Caco-2 (cell line): ENCODE data around the gene P2RX1. TPM values are rescaled to one million over a fixed set of nuclear protein-coding genes. Genes with fewer than 3 reads are reported as not detected.

Experiments
- BruUV-seq: library from RNA; stranded (reverse); fragments of 400-500 nt; replicated peaks from 2 replicates; lab custom pipeline; 2021; lab: Mats Ljungman, UMichigan
- CTCF ChIA-PET: fragments of 300-600 bp; sonication (Branson Sonifier 250); formaldehyde crosslinking; loops from one replicate; lab custom pipeline; 2022; ENCODE audit warnings: antibody characterized with exemption; lab: Charles Lee
- POLR2A ChIA-PET: fragments of 300-600 bp; sonication (Branson Sonifier 250); formaldehyde crosslinking; loops from one replicate; lab custom pipeline; 2022; ENCODE audit warnings: antibody characterized with exemption; lab: Charles Lee
- DNase-seq, 2 experiments: peaks; one replicate each; pipeline versions ENCODE4 v3.0.0 to v3.0.0-alpha.2; 2020 to 2022
- H3K27me3 ChIP-seq: replicated peaks from 2 replicates; pipeline ENCODE4 v1.6.0; 2011; ENCODE audit warnings: low read length; ENCODE audit not compliant: control insufficient read depth, insufficient read depth
- H3K36me3 ChIP-seq: 2 replicates; pipeline ENCODE4 v1.5.1; 2011; ENCODE audit warnings: low read length; ENCODE audit not compliant: control insufficient read depth, insufficient read depth
- H3K4me1 ChIP-seq: fragments of 250-450 bp; sonication (Bioruptor Pico); 2 replicates; pipeline ENCODE4 v1.5.1; 2020; ENCODE audit warnings: mild to moderate bottlenecking
- H3K4me3 ChIP-seq: 2 replicates; pipeline ENCODE4 v1.5.1; 2011; ENCODE audit warnings: low read depth, mild to moderate bottlenecking, control low read depth, low read length
- H3K9me3 ChIP-seq: fragments of 250-450 bp; sonication (Bioruptor Pico); 2 replicates; pipeline ENCODE4 v1.5.1; 2020; ENCODE audit warnings: mild to moderate bottlenecking, moderate library complexity
- H3K27ac Mint-ChIP-seq: one replicate; pipeline ENCODE4 v1.8.0; 2022; ENCODE audit warnings: mixed read lengths; ENCODE audit not compliant: unreplicated experiment
- H3K27me3 Mint-ChIP-seq: one replicate; pipeline ENCODE4 v1.8.0; 2022; ENCODE audit warnings: mixed read lengths; ENCODE audit not compliant: insufficient read depth, unreplicated experiment
- H3K36me3 Mint-ChIP-seq: one replicate; pipeline ENCODE4 v1.8.0; 2022; ENCODE audit warnings: mild to moderate bottlenecking, mixed read lengths; ENCODE audit not compliant: insufficient read depth, unreplicated experiment
- H3K4me1 Mint-ChIP-seq: one replicate; pipeline ENCODE4 v1.8.0; 2022; ENCODE audit warnings: low read depth, mixed read lengths; ENCODE audit not compliant: unreplicated experiment
- H3K4me3 Mint-ChIP-seq: one replicate; pipeline ENCODE4 v1.8.0; 2022; ENCODE audit warnings: mild to moderate bottlenecking, moderate library complexity, mixed read lengths; ENCODE audit not compliant: unreplicated experiment
- H3K9me3 Mint-ChIP-seq: one replicate; pipeline ENCODE4 v1.8.0; 2022; ENCODE audit warnings: mixed read lengths; ENCODE audit not compliant: unreplicated experiment
- CTCF ChIP-seq, 2 experiments: fragments of 200-600 bp in 1 of 2; IDR thresholded peaks; 1 replicate in 1 of 2; 2 replicates in 1 of 2; pipeline versions ENCODE4 v1.5.1 to v1.8.0; 2011 to 2022; ENCODE audit warnings: antibody characterized with exemption in 1 of 2, control low read depth in 1 of 2, inconsistent platforms in 1 of 2, low read depth in 1 of 2, low read length in 1 of 2, mild to moderate bottlenecking in 1 of 2, moderate library complexity in 1 of 2; ENCODE audit not compliant: insufficient read depth in 1 of 2, severe bottlenecking in 1 of 2, unreplicated experiment in 1 of 2
- intact Hi-C: fragments of 100-400 bp; cut with micrococcal nuclease; formaldehyde crosslinking; loops from one replicate; pipeline ENCODE4 v1.10.0; 2022; ENCODE audit not compliant: unreplicated experiment
- total RNA-seq: library from RNA; stranded (reverse); gene quantifications from 2 replicates; pipeline ENCODE4 v1.2.3, GENCODE V29; 2022

P2RX1 gene
- total RNA-seq, 1 experiment from 2014 or later, result 0.23 TPM

GRCh38 chr17:3919123-3919624 is 2.9 kb upstream of the P2RX1 start:
- Histone ChIP-seq H3K27me3 (no peaks in the 10 kb centered on the region), H3K36me3 (no peaks in the 10 kb centered on the region), H3K9me3 (no peaks in the 10 kb centered on the region), H3K4me3 (no peak overlapping the region), H3K4me1 (no peaks in the 10 kb centered on the region)
- TF ChIP-seq CTCF (IDR thresholded peaks at IDR 0.05; ENCODE audit: insufficient read depth in 1 of 2, low read depth in 1 of 2, low read length in 1 of 2, severe bottlenecking in 1 of 2, unreplicated experiment in 1 of 2), result no peak
- H3K36me3 Mint-ChIP-seq, result no peaks in the 10 kb centered on the region
- no peak overlapping the region for H3K27ac Mint-ChIP-seq
- no peaks in the 10 kb centered on the region for H3K4me1 Mint-ChIP-seq
- no TSS peak for BruUV-seq
- no peak overlapping the region for H3K4me3 Mint-ChIP-seq
- no peaks in the 10 kb centered on the region for H3K9me3 Mint-ChIP-seq
- ChIA-PET CTCF (no interaction called here), POLR2A (no interaction called here)
- intact Hi-C loops, result no loop called here
- no peaks in the 10 kb centered on the region for H3K27me3 Mint-ChIP-seq
- no peak for DNase-seq

- Histone ChIP-seq H3K9me3 (no peaks in the 10 kb centered on the region), H3K4me1 (no peaks in the 10 kb centered on the region), H3K36me3 (no peaks in the 10 kb centered on the region), H3K4me3 (no peak overlapping the region), H3K27me3 (no peaks in the 10 kb centered on the region)
- TF ChIP-seq CTCF (IDR thresholded peaks at IDR 0.05; ENCODE audit: insufficient read depth in 1 of 2, low read depth in 1 of 2, low read length in 1 of 2, severe bottlenecking in 1 of 2, unreplicated experiment in 1 of 2), result no peak
- intact Hi-C loops, result no loop called here
- BruUV-seq, result no TSS peak
- Mint-ChIP-seq H3K27ac (no peak overlapping the region), H3K9me3 (no peaks in the 10 kb centered on the region), H3K4me1 (no peaks in the 10 kb centered on the region), H3K27me3 (no peaks in the 10 kb centered on the region), H3K36me3 (no peaks in the 10 kb centered on the region), H3K4me3 (no peak overlapping the region)
- POLR2A ChIA-PET, result no interaction called here
- CTCF ChIA-PET, result no interaction called here
- no peak for DNase-seq
Measured at GRCh38 chr17:3918372-3919122, 2.3 kb upstream of the P2RX1 start.

GRCh38 chr17:3917391-3917931 is 1.2 kb upstream of the P2RX1 start:
- Histone ChIP-seq H3K9me3 (no peaks in the 10 kb centered on the region), H3K4me1 (no peaks in the 10 kb centered on the region), H3K27me3 (no peaks in the 10 kb centered on the region), H3K4me3 (no peak overlapping the region), H3K36me3 (no peaks in the 10 kb centered on the region)
- BruUV-seq, result no TSS peak
- CTCF ChIA-PET, result no interaction called here
- H3K4me3 Mint-ChIP-seq, result no peak overlapping the region
- no peaks in the 10 kb centered on the region for H3K27me3 Mint-ChIP-seq
- intact Hi-C loops, result no loop called here
- H3K4me1 Mint-ChIP-seq, result no peaks in the 10 kb centered on the region
- no peak for DNase-seq
- no peak for TF ChIP-seq CTCF (IDR thresholded peaks at IDR 0.05; ENCODE audit: insufficient read depth in 1 of 2, low read depth in 1 of 2, low read length in 1 of 2, severe bottlenecking in 1 of 2, unreplicated experiment in 1 of 2)
- no peaks in the 10 kb centered on the region for H3K36me3 Mint-ChIP-seq
- no peak overlapping the region for H3K27ac Mint-ChIP-seq
- POLR2A ChIA-PET, result no interaction called here
- H3K9me3 Mint-ChIP-seq, result no peaks in the 10 kb centered on the region
